ENCODE results near the gene RFTN1. TPM values are rescaled to one million over a fixed set of nuclear protein-coding genes. Genes with fewer than 3 reads are reported as not detected.

Gene RFTN1
- total and polyA plus RNA-seq, 2 of the 8 experiments (the other 6 are each of a cell fraction or from before 2014, with no cell fraction given) = 4.6 to 6.7 TPM

- H4K91ac ChIP-seq (replicated peaks; ENCODE audit: insufficient read length, low read length) = peak overlapping the region; percentile 15
- 0 out of 2 replicates have a peak overlapping the region, but pooled peaks have one; percentile 55 for H2BK5ac ChIP-seq (ENCODE audit: low read depth, low read length)
- no peaks in the 10 kb centered on the region for H3K27me3 ChIP-seq (replicated peaks in 1 of 4; ENCODE audit: control insufficient read depth in 3 of 4, extremely low read depth in 1 of 4, insufficient read depth in 3 of 4, low read length in 3 of 4)
- 0 out of 2 replicates have a peak overlapping the region, but pooled peaks have one; percentile 61 for H2BK15ac ChIP-seq (ENCODE audit: low read length)
- no peak for FAIRE-seq
- DNase-seq (ENCODE audit: low read depth in 1 of 2, low spot score in 2 of 2) = no peak
- TF ChIP-seq CTCF (IDR thresholded peaks at IDR 0.05; ENCODE audit: control extremely low read depth in 1 of 3, insufficient read depth in 1 of 3, low read depth in 1 of 3, low read length in 3 of 3) (no peak), RAD21 (IDR thresholded peaks at IDR 0.05 in 1 of 2, conservative IDR thresholded peaks at IDR 0.05 in 1 of 2; ENCODE audit: low read depth in 2 of 2, low read length in 2 of 2) (no peak)
- H4K20me1 ChIP-seq (replicated peaks in 1 of 2; ENCODE audit: control insufficient read depth in 1 of 2, insufficient read depth in 2 of 2, low read length in 2 of 2) = no peaks in the 10 kb centered on the region
- H3K79me1 ChIP-seq (ENCODE audit: low read depth, low read length) = no peaks in the 10 kb centered on the region
- CTCF ChIA-PET (ENCODE audit: partially characterized antibody) = interaction anchor here (0.9 to 3.6 kb wide), 15 partner anchors 14 to 627 kb away, joined by 3 to 30 read pairs (median 4); no protein-coding TSS in a partner anchor
- H3K23me2 ChIP-seq (ENCODE audit: low read depth, low read length) = no peaks in the 10 kb centered on the region
- WGBS, 2 experiments (ENCODE audit: extremely low coverage in 1 of 2, insufficient coverage in 1 of 2, insufficient read length in 1 of 2, insufficient replicate concordance in 2 of 2, low coverage in 1 of 2, low lambda C conversion rate in 2 of 2, missing lambda C conversion rate in 1 of 2) = 95% methylated on average over 4 of the region's 4 CpGs; no CpG with 5 or more reads in 1 of the 2 experiments
- no peaks in the 10 kb centered on the region for H3K79me2 ChIP-seq (ENCODE audit: control insufficient read depth in 1 of 2, insufficient read depth in 2 of 2, low read length in 2 of 2)
- no peak overlapping the region for H2BK120ac ChIP-seq (replicated peaks; ENCODE audit: low read depth, low read length)
- no peak overlapping the region for H3K27ac ChIP-seq (ENCODE audit: low read depth, low read length)
- POLR2A ChIA-PET (ENCODE audit: partially characterized antibody) = interaction anchor here (1.1 to 1.8 kb wide), 3 partner anchors 35 to 287 kb away, joined by 4 to 8 read pairs (median 7); partner anchors contain the start of genes DPH3 and OXNAD1
- H2AFZ ChIP-seq (ENCODE audit: low read length) = no peak overlapping the region
- no peak overlapping the region for H3K4me2 ChIP-seq (ENCODE audit: insufficient read depth in 1 of 2, low read depth in 2 of 2, low read length in 2 of 2)
- H3K56ac ChIP-seq (replicated peaks; ENCODE audit: insufficient read length, low read depth, low read length) = no peak overlapping the region
- H3K4me3 ChIP-seq (ENCODE audit: extremely low read depth in 1 of 4, insufficient read depth in 2 of 4, low read depth in 3 of 4, low read length in 4 of 4) = no peak overlapping the region
- no peak overlapping the region for H3K4ac ChIP-seq (replicated peaks; ENCODE audit: insufficient read length, low read depth, low read length)
- peaks cover 0 to 2% (median under 1%) of the 10 kb centered on the region in 4 experiments; a peak in 2 of 8 replicates for H3K36me3 ChIP-seq (ENCODE audit: control insufficient read depth in 2 of 4, insufficient read depth in 4 of 4, low read length in 3 of 4)
- peaks cover 0 to 4% (median 2%) of the 10 kb centered on the region in 4 experiments; a peak in 4 of 7 replicates for H3K4me1 ChIP-seq (replicated peaks in 1 of 4; ENCODE audit: control insufficient read depth in 3 of 4, insufficient read depth in 4 of 4, low read length in 3 of 4)
- no peak overlapping the region for H4K5ac ChIP-seq (ENCODE audit: insufficient read length, low read depth, low read length)
- no peak overlapping the region for H3K9ac ChIP-seq (replicated peaks in 1 of 4; ENCODE audit: extremely low read depth in 1 of 4, low read depth in 3 of 4, low read length in 3 of 4)
- peak overlapping the region; percentile 95; the same call in 1 of the 2 replicates for H2BK20ac ChIP-seq (ENCODE audit: low read length)
- no peak overlapping the region for H3K14ac ChIP-seq (ENCODE audit: insufficient read length)
- no peak overlapping the region for H2AK5ac ChIP-seq (ENCODE audit: low read depth, low read length)
- no peak overlapping the region for H3K23ac ChIP-seq (ENCODE audit: insufficient read length)
- no peaks in the 10 kb centered on the region for H3K9me3 ChIP-seq (ENCODE audit: insufficient read depth in 2 of 2, low read depth in 1 of 2, low read length in 1 of 2)
- H3K18ac ChIP-seq (ENCODE audit: extremely low read depth, low read length) = no peak overlapping the region; the same call in 1 of the 2 replicates
- peak overlapping the region; percentile 99; the same call in 1 of the 2 replicates for H2BK12ac ChIP-seq (ENCODE audit: low read depth, low read length)
- H4K8ac ChIP-seq (ENCODE audit: extremely low read depth, insufficient read depth, low read length) = no peak overlapping the region
Measured at GRCh38 chr3:16551342-16551976, 38.0 kb upstream of the RFTN1 start.

All from H1 (cell line).